Colonic mucosa (tissue), 4 donors: ENCODE data around the gene KCNS3. TPM values are rescaled to one million over a fixed set of nuclear protein-coding genes. Genes with fewer than 3 reads are reported as not detected.

Experiments used
- DNase-seq: peaks from one replicate; pipeline ENCODE4 v3.0.0-alpha.2; 2020
- H3K27ac ChIP-seq: fragments of 200-600 bp; one replicate; pipeline ENCODE4 v1.8.0; 2021
- H3K27me3 ChIP-seq: fragments of 200-600 bp; one replicate; pipeline ENCODE4 v1.8.0; 2021
- H3K36me3 ChIP-seq: fragments of 200-600 bp; one replicate; pipeline ENCODE4 v1.8.0; 2021
- H3K4me1 ChIP-seq: fragments of 200-600 bp; one replicate; pipeline ENCODE4 v1.8.0; 2021; ENCODE audit warnings: mild to moderate bottlenecking
- H3K4me3 ChIP-seq: fragments of 200-600 bp; one replicate; pipeline ENCODE4 v1.8.0; 2021
- H3K9ac ChIP-seq, 2 donors: one replicate each; pipeline ENCODE4 v1.7.0; 2013; ENCODE audit warnings: control low read depth in 2 of 2, low read depth in 2 of 2, low read length in 2 of 2
- H3K9me3 ChIP-seq: fragments of 200-600 bp; one replicate; pipeline ENCODE4 v1.8.0; 2021
- intact Hi-C: fragments of 100-400 bp; cut with DNase I; formaldehyde crosslinking; loops from one replicate; pipeline ENCODE4 v1.14.1; 2022
- total RNA-seq, 2 donors: library from RNA; stranded (reverse); fragmentation: NEBNext Ultra II Directional in 1 of 2; extraction: Animal tissue kit (Norgen Biotek cat#: 25700) in 1 of 2; gene quantifications; one replicate each; pipeline ENCODE4 v1.2.1, GENCODE V29; 2021
- TF ChIP-seq, protein P1 (sequence below): fragments of 200-600 bp; IDR thresholded peaks from one replicate; pipeline ENCODE4 v1.8.0; 2022; ENCODE audit warnings: antibody characterized with exemption, mild to moderate bottlenecking
- donor health status: healthy.
- donor health status: DM: no; HTN: no; CAD: no.
- donor health status: DM: no; HTN: no; CAD: no.

KCNS3 gene
- total RNA-seq, 2 donors from 2014 or later = 10.7 to 17.5 TPM

DNA sequence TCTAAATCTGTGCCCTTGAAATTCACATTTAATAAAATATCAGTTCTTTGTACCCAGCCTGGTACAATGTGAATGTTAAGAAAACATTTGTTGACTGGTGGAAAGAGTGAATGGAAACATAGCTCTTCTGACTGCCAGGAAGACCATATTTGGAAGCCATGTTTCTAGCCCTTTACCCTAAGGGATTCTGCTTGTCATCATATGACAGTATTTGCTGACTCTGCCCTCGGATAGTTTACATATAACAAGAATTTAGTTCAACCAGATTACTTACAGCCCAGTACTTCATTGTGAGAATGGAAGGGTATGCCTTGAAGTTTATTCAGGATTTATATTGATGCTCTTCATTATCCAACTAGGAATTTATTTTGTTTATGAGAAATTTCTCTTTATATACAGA is 13.8 kb upstream of the KCNS3 start:
- Histone ChIP-seq H3K9ac (no peak overlapping the region), H3K36me3 (no peaks in the 10 kb centered on the region), H3K4me3 (no peak overlapping the region), H3K4me1 (no peaks in the 10 kb centered on the region), H3K9me3 (no peaks in the 10 kb centered on the region), H3K27me3 (no peaks in the 10 kb centered on the region), H3K27ac (no peak overlapping the region)
- intact Hi-C loops = no loop called here
- TF ChIP-seq, protein P1, sequence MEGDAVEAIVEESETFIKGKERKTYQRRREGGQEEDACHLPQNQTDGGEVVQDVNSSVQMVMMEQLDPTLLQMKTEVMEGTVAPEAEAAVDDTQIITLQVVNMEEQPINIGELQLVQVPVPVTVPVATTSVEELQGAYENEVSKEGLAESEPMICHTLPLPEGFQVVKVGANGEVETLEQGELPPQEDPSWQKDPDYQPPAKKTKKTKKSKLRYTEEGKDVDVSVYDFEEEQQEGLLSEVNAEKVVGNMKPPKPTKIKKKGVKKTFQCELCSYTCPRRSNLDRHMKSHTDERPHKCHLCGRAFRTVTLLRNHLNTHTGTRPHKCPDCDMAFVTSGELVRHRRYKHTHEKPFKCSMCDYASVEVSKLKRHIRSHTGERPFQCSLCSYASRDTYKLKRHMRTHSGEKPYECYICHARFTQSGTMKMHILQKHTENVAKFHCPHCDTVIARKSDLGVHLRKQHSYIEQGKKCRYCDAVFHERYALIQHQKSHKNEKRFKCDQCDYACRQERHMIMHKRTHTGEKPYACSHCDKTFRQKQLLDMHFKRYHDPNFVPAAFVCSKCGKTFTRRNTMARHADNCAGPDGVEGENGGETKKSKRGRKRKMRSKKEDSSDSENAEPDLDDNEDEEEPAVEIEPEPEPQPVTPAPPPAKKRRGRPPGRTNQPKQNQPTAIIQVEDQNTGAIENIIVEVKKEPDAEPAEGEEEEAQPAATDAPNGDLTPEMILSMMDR = no peak
- no peak for DNase-seq

DNA sequence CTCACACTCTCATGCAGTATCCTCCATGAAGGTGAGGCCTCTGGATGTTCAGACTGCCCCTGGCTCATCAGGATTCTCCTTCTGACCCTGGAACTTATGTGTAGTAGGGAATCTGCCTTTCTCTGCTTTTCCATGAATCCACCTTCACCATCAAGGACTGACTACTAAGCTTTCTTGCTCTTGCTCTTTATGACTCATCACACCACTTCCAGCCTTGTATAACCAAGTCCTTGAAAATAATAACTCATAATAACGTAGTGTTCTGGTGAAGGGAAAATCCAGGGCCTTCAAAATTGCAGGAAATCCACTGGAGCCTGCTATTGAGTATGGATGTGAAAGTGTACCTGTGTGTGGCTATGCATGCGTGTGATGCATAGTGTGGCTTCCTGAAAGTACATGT is 11.3 kb upstream of the KCNS3 start:
- DNase-seq = no peak
- no peaks in the 10 kb centered on the region for H3K4me1 ChIP-seq
- no peak overlapping the region for H3K27ac ChIP-seq
- H3K9me3 ChIP-seq = no peaks in the 10 kb centered on the region
- H3K36me3 ChIP-seq = no peaks in the 10 kb centered on the region
- H3K27me3 ChIP-seq = no peaks in the 10 kb centered on the region
- TF ChIP-seq, protein P1 = no peak
- intact Hi-C loops = no loop called here
- H3K4me3 ChIP-seq = no peak overlapping the region
- no peak overlapping the region for H3K9ac ChIP-seq

DNA sequence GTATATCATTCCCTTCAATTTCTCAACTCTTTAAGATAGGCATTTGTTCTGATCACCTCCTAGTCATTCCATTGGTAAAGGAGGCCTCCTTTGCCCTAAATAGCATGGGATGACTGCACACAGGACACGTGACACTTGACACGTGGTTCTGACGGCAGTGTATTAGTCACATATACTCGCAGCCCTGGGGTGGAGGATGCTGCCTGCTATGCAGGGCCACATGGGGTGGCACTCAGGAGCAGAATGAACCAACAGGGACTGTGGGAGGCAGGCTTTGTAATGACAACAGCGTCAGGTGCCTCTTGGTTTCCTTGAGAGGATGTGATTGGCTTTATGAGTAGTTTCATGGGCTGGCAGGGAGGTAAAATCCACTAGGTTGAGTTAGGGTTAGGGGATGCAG is 9.3 kb upstream of the KCNS3 start:
- Histone ChIP-seq H3K9me3 (no peaks in the 10 kb centered on the region), H3K36me3 (no peaks in the 10 kb centered on the region), H3K4me1 (no peaks in the 10 kb centered on the region), H3K27me3 (no peaks in the 10 kb centered on the region), H3K4me3 (no peak overlapping the region), H3K27ac (no peak overlapping the region), H3K9ac (no peak overlapping the region)
- intact Hi-C loops = no loop called here
- TF ChIP-seq, protein P1 = no peak
- DNase-seq = no peak

DNA sequence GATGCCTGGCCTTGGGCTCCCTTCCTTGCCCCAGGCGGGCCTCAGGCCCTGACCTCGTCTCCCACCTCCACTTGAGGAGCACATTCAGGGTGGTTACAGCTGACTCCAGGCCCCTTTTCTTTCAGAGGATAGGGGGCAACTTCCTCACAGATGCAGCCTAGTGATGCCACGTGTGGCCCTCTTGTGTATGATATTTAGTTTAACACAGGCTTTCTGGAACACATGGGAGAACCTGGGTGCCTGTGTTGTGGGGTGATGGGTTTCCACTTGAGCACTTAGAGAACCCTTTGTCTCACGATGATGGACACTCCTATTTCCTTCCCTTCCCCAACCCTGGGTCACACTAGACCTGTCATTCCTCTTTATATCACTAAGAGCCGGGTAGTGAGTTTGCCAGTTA is 6.8 kb upstream of the KCNS3 start:
- TF ChIP-seq, protein P1 = no peak
- H3K27ac ChIP-seq = no peak overlapping the region
- no peaks in the 10 kb centered on the region for H3K36me3 ChIP-seq
- H3K4me1 ChIP-seq = no peaks in the 10 kb centered on the region
- DNase-seq = no peak
- peaks cover under 1% of the 10 kb centered on the region for H3K27me3 ChIP-seq
- H3K9me3 ChIP-seq = no peaks in the 10 kb centered on the region
- intact Hi-C loops = no loop called here
- no peak overlapping the region for H3K4me3 ChIP-seq
- no peak overlapping the region for H3K9ac ChIP-seq

DNA sequence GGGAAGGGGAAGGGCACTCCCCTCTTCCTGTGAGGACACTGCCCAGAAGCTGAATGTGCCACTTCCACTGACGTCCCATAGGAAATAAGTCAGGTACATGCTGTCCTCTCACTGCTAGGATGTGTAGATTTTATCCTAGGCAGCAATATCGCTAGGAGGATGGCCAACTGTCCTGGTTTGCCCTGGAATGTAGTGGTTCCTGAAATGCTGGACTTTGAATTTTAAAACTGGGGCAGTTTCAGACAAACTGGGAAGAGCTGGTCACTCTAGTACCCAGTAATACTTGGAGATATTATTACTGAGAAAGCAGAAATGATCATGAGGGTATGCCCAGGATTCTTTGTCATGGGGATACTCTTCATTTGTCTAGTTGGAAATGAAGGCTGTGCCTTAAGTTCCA is 5.4 kb upstream of the KCNS3 start:
- Histone ChIP-seq H3K9ac (no peak overlapping the region), H3K27ac (no peak overlapping the region), H3K4me3 (no peak overlapping the region), H3K9me3 (no peaks in the 10 kb centered on the region), H3K36me3 (no peaks in the 10 kb centered on the region), H3K4me1 (no peaks in the 10 kb centered on the region), H3K27me3 (peaks cover 11% of the 10 kb centered on the region)
- intact Hi-C loops = no loop called here
- DNase-seq = no peak
- TF ChIP-seq, protein P1 = no peak

DNA sequence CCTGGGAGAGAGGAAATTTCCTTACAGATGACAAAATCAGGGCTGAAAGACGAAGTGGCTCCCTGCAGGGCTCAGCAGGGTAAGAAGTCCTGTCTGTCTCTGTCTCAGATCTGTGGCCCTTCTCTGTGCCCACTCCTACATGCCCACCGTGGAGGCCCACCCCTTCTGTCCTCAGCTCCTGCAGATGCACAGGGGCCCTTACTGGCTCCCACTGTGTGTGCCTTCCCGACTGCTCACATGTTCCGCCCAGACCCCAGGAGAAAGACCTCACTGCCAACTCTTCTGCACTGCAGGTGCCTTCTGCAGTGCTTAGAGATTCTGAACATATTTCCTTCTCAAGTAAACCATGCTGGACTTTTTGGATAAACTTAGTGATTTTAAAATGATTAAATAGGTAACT is 1.9 kb upstream of the KCNS3 start:
- DNase-seq = no peak
- Histone ChIP-seq H3K9me3 (no peaks in the 10 kb centered on the region), H3K4me1 (no peaks in the 10 kb centered on the region), H3K36me3 (no peaks in the 10 kb centered on the region), H3K4me3 (no peak overlapping the region), H3K27me3 (peaks cover 11% of the 10 kb centered on the region), H3K27ac (no peak overlapping the region), H3K9ac (no peak overlapping the region)
- intact Hi-C loops = no loop called here
- TF ChIP-seq, protein P1 = no peak
